ENCODE measurements around the gene ATXN7L1.

Gene ATXN7L1

GRCh38 chr7:105816954-105817615 is 59.3 kb downstream of the ATXN7L1 start:
- Histone ChIP-seq H3K36me3 (ENCODE audit: control insufficient read depth, insufficient read depth, low read length) (no peaks in the 10 kb centered on the region), H3K9me3 (ENCODE audit: control insufficient read depth, low read length) (no peaks in the 10 kb centered on the region), H3K4me1 (no peaks in the 10 kb centered on the region), H3K27me3 (ENCODE audit: control insufficient read depth, insufficient read depth, low read length) (no peaks in the 10 kb centered on the region), H2AFZ (no peak overlapping the region), H3K27ac (no peak overlapping the region), H3K9ac (no peak overlapping the region), H3K4me3 (ENCODE audit: low read depth, low read length) (no peak overlapping the region), H3K79me2 (no peaks in the 10 kb centered on the region), H3K4me2 (ENCODE audit: low read length) (no peak overlapping the region)
- TF ChIP-seq CTCF (IDR thresholded peaks at IDR 0.05) = no peak

DNA sequence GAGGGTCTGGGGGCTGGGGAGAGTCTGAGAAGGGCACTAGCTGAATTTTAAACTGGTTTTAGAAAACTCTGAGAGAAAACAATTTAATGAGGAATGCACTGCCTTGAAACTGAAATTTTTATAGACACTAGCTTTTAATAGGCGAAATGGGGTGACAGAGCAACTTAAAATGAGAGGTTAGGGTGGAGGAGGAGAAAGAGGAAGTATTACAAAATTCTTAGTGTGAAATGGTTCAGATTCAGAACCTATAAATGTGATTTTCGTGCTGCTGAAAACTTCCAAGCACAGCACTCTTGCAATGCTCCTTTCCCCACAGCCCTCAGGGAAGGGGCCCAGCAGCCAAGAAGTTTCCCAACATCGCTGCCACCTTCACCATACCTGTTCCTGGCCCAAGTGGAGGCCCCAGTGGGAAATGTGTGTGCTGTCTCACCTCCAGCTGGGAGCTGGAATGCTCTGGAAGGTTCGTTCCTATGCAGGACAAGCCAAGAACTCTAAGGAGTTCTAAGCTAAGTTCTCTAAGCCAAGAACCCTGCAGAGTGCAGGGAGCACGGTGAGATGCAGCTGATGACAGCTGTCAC is 60.0 kb downstream of the ATXN7L1 start:
- no peaks in the 10 kb centered on the region for H3K27me3 ChIP-seq (ENCODE audit: control insufficient read depth, insufficient read depth, low read length)
- no peak overlapping the region for H3K9ac ChIP-seq
- no peaks in the 10 kb centered on the region for H3K36me3 ChIP-seq (ENCODE audit: control insufficient read depth, insufficient read depth, low read length)
- H3K4me3 ChIP-seq (ENCODE audit: low read depth, low read length) = no peak overlapping the region
- TF ChIP-seq CTCF (IDR thresholded peaks at IDR 0.05) = no peak
- no peaks in the 10 kb centered on the region for H3K9me3 ChIP-seq (ENCODE audit: control insufficient read depth, low read length)
- H3K79me2 ChIP-seq = no peaks in the 10 kb centered on the region
- no peak overlapping the region for H3K4me2 ChIP-seq (ENCODE audit: low read length)
- no peak overlapping the region for H3K27ac ChIP-seq
- H3K4me1 ChIP-seq = no peaks in the 10 kb centered on the region
- H2AFZ ChIP-seq = no peak overlapping the region

GRCh38 chr7:105815576-105815975 is 60.8 kb downstream of the ATXN7L1 start:
- Histone ChIP-seq H3K36me3 (ENCODE audit: control insufficient read depth, insufficient read depth, low read length) (no peaks in the 10 kb centered on the region), H3K9me3 (ENCODE audit: control insufficient read depth, low read length) (no peaks in the 10 kb centered on the region), H3K27me3 (ENCODE audit: control insufficient read depth, insufficient read depth, low read length) (no peaks in the 10 kb centered on the region), H3K4me2 (ENCODE audit: low read length) (no peak overlapping the region), H3K9ac (no peak overlapping the region), H3K4me3 (ENCODE audit: low read depth, low read length) (no peak overlapping the region), H2AFZ (no peak overlapping the region), H3K79me2 (no peaks in the 10 kb centered on the region), H3K27ac (no peak overlapping the region), H3K4me1 (no peaks in the 10 kb centered on the region)
- TF ChIP-seq CTCF (IDR thresholded peaks at IDR 0.05) = no peak

GRCh38 chr7:105814481-105814880 is 61.9 kb downstream of the ATXN7L1 start:
- Histone ChIP-seq H3K27me3 (ENCODE audit: control insufficient read depth, insufficient read depth, low read length) (no peaks in the 10 kb centered on the region), H3K36me3 (ENCODE audit: control insufficient read depth, insufficient read depth, low read length) (no peaks in the 10 kb centered on the region), H3K79me2 (no peaks in the 10 kb centered on the region), H3K27ac (no peak overlapping the region), H2AFZ (no peak overlapping the region), H3K9me3 (ENCODE audit: control insufficient read depth, low read length) (no peaks in the 10 kb centered on the region), H3K4me2 (ENCODE audit: low read length) (no peak overlapping the region), H3K4me3 (ENCODE audit: low read depth, low read length) (no peak overlapping the region), H3K4me1 (no peaks in the 10 kb centered on the region), H3K9ac (no peak overlapping the region)
- TF ChIP-seq CTCF (IDR thresholded peaks at IDR 0.05) = no peak
